ENCODE data around the gene BHLHE40.

DNA sequence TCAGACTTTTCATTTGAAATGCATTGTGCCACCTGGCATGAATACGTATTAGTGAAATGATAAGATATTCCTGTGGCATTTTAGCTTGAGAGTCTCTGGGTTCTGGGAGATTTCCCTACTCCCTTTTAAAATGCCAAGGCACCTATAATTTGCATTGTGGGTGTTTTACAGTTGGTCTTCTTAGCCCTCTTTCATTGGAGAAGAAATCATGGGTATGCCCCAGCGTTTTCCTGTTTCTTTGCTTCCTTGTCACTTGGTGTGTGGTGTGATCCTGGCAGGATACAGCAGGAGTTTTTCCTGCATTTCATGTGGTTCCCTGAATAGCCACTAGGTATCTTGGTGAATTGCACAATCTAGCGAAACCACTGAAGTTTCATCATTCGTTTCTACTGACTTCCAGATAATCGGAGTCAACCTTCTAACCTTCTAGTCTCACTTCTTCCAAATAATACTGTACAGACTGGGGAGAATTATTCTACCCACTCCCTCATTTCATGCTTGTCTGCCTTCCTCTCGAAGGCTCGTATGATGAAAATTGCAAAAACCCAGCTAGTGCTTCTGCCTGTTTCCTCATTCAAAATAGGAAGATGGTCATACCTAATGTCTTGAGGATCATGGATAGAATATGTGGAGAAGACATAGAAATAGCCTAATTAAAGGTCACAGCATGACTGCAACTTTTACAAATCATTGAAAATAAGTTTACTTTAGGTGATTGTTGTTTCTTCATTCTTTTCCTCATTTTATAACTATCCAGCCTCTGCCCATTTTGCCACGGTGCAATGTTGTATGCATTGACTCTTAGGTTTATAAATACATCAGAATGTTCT lies 2.6 kb downstream of the BHLHE40 start:
- TF ChIP-seq, protein P1, sequence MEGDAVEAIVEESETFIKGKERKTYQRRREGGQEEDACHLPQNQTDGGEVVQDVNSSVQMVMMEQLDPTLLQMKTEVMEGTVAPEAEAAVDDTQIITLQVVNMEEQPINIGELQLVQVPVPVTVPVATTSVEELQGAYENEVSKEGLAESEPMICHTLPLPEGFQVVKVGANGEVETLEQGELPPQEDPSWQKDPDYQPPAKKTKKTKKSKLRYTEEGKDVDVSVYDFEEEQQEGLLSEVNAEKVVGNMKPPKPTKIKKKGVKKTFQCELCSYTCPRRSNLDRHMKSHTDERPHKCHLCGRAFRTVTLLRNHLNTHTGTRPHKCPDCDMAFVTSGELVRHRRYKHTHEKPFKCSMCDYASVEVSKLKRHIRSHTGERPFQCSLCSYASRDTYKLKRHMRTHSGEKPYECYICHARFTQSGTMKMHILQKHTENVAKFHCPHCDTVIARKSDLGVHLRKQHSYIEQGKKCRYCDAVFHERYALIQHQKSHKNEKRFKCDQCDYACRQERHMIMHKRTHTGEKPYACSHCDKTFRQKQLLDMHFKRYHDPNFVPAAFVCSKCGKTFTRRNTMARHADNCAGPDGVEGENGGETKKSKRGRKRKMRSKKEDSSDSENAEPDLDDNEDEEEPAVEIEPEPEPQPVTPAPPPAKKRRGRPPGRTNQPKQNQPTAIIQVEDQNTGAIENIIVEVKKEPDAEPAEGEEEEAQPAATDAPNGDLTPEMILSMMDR (IDR thresholded peaks at IDR 0.05): peak in 3 of 4 experiments; percentile 51 to 59 (median 55)
- no peak for TF ChIP-seq EP300 (IDR thresholded peaks at IDR 0.05)

Measured in sigmoid colon (tissue), 4 donors.